ENCODE results near the gene PDRG1.

PDRG1 gene

GRCh38 chr20:31910071-31910803 lies 41.6 kb downstream of the PDRG1 start:
- no peak for TF ChIP-seq CTCF (IDR thresholded peaks at IDR 0.05; ENCODE audit: low read depth, low read length, missing control alignments)
- no peak for DNase-seq (ENCODE audit: extremely low read depth, low read depth)

GRCh38 chr20:31909253-31910070 lies 42.4 kb downstream of the PDRG1 start:
- TF ChIP-seq CTCF (IDR thresholded peaks at IDR 0.05; ENCODE audit: low read depth, low read length, missing control alignments): no peak
- no peak overlapping the region for H3K4me3 ChIP-seq (replicated peaks; ENCODE audit: low read depth, low read length)
- DNase-seq (ENCODE audit: extremely low read depth, low read depth): no peak

More at GRCh38 chr20:31910071-31910803, 41.6 kb downstream of the PDRG1 start:
- no peak overlapping the region for H3K4me3 ChIP-seq (replicated peaks; ENCODE audit: low read depth, low read length)

GRCh38 chr20:31908424-31908823 lies 43.4 kb downstream of the PDRG1 start:
- H3K4me3 ChIP-seq (replicated peaks; ENCODE audit: low read depth, low read length): no peak overlapping the region
- no peak for TF ChIP-seq CTCF (IDR thresholded peaks at IDR 0.05; ENCODE audit: low read depth, low read length, missing control alignments)
- no peak for DNase-seq (ENCODE audit: extremely low read depth, low read depth)

GRCh38 chr20:31908016-31908415 lies 43.8 kb downstream of the PDRG1 start:
- TF ChIP-seq CTCF (IDR thresholded peaks at IDR 0.05; ENCODE audit: low read depth, low read length, missing control alignments): no peak
- no peak for DNase-seq (ENCODE audit: extremely low read depth, low read depth)
- H3K4me3 ChIP-seq (replicated peaks; ENCODE audit: low read depth, low read length): no peak overlapping the region

- H3K4me3 ChIP-seq (replicated peaks; ENCODE audit: low read depth, low read length): no peak overlapping the region
- DNase-seq (ENCODE audit: extremely low read depth, low read depth): no peak
- no peak for TF ChIP-seq CTCF (IDR thresholded peaks at IDR 0.05; ENCODE audit: low read depth, low read length, missing control alignments)
Observed at GRCh38 chr20:31907046-31907445, 44.8 kb downstream of the PDRG1 start.

- no peak for DNase-seq (ENCODE audit: extremely low read depth, low read depth)
- no peak overlapping the region for H3K4me3 ChIP-seq (replicated peaks; ENCODE audit: low read depth, low read length)
- no peak for TF ChIP-seq CTCF (IDR thresholded peaks at IDR 0.05; ENCODE audit: low read depth, low read length, missing control alignments)
Observed at GRCh38 chr20:31906001-31906400, 45.8 kb downstream of the PDRG1 start.

Data from HFF-Myc (cell line).